SK-N-DZ (cell line): ENCODE results near the gene TLK1.
"Not testable (repeated sequence)": the region's sequence is repeated elsewhere in the genome, so short reads cannot be mapped to it uniquely, and the experiment has no call there.

Source experiments
- DNase-seq: peaks from one replicate; pipeline ENCODE4 v3.0.0-alpha.2; 2015; ENCODE audit warnings: low spot score

Gene TLK1

GRCh38 chr2:171169839-171170238 is 9.1 kb upstream of the TLK1 start:
- no peak for DNase-seq

GRCh38 chr2:171169333-171169732 is 8.6 kb upstream of the TLK1 start:
- DNase-seq, result no peak

- no peak for DNase-seq
Observed at GRCh38 chr2:171167352-171167997, 6.8 kb upstream of the TLK1 start.

- no peak for DNase-seq
Observed at GRCh38 chr2:171166328-171166983, 5.8 kb upstream of the TLK1 start.

GRCh38 chr2:171165967-171166327 is 5.3 kb upstream of the TLK1 start:
- DNase-seq, result no peak

GRCh38 chr2:171163261-171163660 is 2.6 kb upstream of the TLK1 start:
- DNase-seq, result no peak

- not testable (repeated sequence) for DNase-seq
Observed at GRCh38 chr2:171162522-171163197, 2.0 kb upstream of the TLK1 start.

GRCh38 chr2:171160956-171161740 is 455 bp upstream of the TLK1 start:
- DNase-seq, result peak; percentile 67

GRCh38 chr2:171159372-171160118 is 1.1 kb downstream of the TLK1 start:
- DNase-seq, result peak; percentile 77

- DNase-seq, result no peak
Observed at GRCh38 chr2:171158790-171159371, 1.8 kb downstream of the TLK1 start.

- no peak for DNase-seq
Observed at GRCh38 chr2:171158036-171158789, 2.5 kb downstream of the TLK1 start.

GRCh38 chr2:171157109-171157500 is 3.6 kb downstream of the TLK1 start:
- no peak for DNase-seq

GRCh38 chr2:171154348-171154747 is 6.3 kb downstream of the TLK1 start:
- DNase-seq, result no peak

GRCh38 chr2:171150694-171151285 is 9.9 kb downstream of the TLK1 start:
- no peak for DNase-seq

GRCh38 chr2:171149986-171150693 is 10.6 kb downstream of the TLK1 start:
- DNase-seq, result no peak

- DNase-seq, result no peak
Observed at GRCh38 chr2:171149171-171149938, 11.3 kb downstream of the TLK1 start.

- no peak for DNase-seq
Observed at GRCh38 chr2:171147081-171147480, 13.6 kb downstream of the TLK1 start.

GRCh38 chr2:171146633-171147032 is 14.1 kb downstream of the TLK1 start:
- no peak for DNase-seq

- DNase-seq, result no peak
Observed at GRCh38 chr2:171146071-171146470, 14.6 kb downstream of the TLK1 start.
